GM21390 (cell line): ENCODE data around the gene IL18R1.

Experiments
- ATAC-seq: cut with Tn5 transposase; IDR thresholded peaks from one replicate; pipeline ENCODE4 v1.9.1; 2021; ENCODE audit not compliant: unreplicated experiment

Gene IL18R1

DNA sequence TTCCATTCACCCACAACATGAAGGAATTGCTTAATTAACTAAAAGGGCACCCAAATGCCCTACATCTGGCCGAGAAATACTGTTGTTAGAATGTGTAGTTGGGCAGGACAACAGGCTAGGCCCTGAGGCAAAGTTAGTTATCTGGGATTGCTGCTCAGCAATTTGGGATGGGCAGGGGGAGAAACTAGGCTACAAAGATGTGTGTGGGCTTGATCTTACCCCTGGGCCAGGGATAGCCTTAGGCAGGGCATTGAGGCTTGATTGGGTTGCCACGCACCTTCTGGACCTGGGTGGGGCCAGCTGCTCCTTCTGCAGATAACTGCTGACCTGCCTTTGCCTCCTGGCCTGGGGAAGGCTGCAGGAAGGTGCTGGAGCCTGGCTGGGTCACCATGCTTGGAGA, 76.8 kb downstream of the IL18R1 start:
- no peak for ATAC-seq

DNA sequence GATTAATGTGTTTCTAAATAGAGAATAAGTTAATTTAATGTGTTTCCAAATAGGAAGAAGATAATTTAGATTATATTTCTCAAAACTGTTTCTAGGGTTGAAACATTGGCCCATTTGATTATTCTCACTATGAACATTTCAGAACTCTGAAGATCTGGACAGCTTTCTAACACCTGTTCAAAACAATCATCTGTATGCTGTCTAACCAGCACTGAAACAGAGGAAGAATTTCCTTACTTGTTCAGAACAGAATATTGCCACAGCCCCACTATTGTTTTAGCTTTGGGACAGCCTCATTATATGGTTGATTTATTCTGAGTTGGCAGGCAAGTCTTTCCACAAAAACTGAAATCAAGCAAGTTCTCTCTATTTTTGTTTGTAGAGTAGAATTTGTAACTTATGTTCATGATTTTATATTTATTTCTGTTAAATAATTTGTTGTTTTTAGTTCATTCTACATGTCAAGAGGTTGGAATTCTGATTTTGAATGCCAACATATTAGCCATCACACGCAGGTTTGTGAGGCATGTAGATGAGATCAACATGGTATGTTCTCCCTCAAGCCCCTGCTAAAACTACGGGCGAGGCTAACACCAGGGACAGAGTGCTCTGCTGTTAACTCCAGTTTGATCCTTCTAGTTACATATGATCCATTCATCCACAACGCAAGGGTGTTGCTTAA, 78.5 kb downstream of the IL18R1 start:
- ATAC-seq: no peak

DNA sequence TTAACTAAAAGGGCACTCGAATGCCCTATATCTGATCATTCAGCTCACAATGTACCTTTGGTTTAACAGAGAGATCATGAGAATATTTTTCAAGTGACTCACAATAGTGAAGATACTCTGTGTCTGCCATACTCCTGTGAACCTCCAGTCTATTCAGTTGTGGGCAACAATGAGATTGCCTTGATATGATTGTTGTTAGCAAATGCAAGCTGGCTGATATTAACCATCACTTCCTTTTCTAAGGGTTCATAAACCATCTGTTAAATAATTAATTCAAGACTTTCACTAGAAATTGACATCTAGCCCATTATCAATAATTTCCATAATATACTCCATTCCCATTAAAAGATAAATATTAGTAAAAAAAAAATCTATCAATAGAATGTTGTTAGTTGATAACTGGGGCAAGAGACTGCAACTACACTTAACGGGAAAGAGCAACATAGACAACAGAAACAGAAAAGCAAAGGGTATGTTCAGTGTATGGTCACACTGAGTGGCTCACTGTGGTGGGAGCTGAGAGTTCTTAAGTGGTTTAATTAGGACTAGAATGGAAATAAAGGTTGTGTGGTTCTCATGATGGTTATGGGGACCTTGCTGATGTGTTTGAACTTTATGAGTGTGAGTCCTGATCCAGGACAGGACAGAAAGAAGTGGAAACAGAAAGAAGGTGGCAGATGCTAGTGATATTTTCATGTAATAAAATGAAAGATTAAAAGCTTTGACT, 79.2 kb downstream of the IL18R1 start:
- no peak for ATAC-seq

DNA sequence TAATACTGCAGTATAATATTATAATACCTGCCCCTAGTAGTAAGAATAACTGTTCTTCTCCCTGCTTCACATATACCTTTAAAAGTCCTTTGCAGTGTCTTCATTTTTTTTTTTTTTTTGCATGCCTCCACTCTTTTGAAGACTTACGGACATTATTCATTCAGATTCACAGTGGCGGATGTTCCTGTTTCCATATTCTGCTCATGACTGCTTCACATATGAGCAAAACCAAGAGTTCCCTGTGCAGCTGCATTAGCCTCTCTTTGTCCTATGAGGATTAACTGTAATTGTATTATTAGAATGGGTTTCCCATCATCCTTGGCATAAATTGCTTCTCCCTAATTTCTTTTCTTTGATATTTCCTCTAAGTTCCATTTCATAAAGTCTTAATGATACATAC, 80.1 kb downstream of the IL18R1 start:
- no peak for ATAC-seq

- no peak for ATAC-seq
Measured at GRCh38 chr2:102436323-102436722, 80.7 kb downstream of the IL18R1 start.

GRCh38 chr2:102437122-102437521, 81.5 kb downstream of the IL18R1 start:
- no peak for ATAC-seq

DNA sequence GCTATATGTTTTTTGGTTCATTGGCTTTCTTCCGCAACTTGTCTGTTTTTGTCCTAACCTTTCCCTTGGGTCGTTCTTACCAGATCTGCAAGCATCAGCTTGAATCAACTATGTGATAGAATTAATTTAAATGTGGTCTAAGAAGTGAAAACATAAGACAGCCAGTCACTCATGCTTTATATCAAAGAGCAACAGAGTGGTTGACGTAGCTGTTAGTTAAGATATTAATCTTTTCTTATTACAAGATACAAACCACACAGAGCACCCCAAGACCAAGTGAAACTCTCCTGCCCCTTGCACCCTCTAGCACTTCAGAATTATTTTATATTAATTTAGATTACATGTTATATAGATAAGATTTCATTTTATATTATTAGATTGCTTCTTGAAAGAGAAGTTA, 82.5 kb downstream of the IL18R1 start:
- no peak for ATAC-seq

DNA sequence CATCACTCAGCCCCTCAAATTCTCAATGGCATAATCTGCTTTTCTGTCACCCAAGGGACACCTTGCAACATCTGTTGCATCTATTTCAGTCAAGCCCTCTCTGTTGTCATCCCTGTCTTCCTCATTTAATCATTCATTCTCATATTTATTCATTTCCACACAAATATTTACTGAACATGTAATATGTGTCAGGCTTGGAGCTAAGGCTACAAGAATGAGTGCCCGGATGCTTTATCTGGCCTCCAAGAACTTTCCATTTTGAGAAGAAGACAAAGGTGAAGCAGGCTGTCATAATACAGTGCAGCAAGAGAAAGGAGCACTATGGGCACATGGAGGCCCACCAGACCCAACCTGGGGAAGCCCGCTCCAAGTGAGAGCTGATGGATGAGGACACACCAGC, 83.0 kb downstream of the IL18R1 start:
- ATAC-seq: no peak

- ATAC-seq: no peak
Measured at GRCh38 chr2:102439065-102439695, 83.6 kb downstream of the IL18R1 start.

DNA sequence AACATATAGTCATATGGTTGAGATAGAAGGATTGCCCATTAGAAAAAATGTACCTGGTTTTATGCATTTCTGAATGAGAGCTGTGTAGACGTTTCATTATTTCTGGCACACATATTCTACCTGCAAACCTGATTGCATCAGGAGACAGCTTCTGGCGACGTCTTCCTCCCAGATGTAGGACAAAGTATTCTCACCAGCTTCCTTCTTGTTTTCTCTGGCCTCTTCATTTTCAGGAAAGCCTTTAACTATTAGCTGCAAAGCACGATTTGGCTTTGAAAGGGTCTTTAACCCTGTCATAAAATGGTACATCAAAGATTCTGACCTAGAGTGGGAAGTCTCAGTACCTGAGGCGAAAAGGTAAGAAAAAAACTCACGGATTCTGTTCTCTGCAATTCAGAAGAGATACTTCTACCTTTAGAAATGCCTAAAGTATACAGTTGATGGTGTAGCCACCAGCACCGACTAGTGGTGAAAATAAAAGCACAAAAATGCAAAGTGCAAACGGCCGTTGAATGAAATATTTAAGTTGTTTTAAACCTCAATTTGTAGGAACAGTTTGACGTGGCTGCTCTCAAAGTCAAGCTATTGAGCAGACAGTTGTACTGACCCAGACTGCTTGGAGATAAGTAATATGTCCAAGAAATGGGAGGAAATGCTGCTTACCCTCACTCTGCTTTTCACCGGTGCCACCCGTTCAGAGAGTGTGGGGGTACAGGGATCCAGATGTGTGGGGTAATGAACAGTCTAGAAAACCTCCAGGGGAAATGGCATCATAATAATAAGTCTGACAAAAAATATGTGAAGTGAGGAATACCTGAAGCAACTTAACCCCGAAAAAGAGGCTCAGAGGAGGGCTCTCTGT, 87.6 kb downstream of the IL18R1 start:
- peak; percentile 75 for ATAC-seq

GRCh38 chr2:102444233-102444632, 88.6 kb downstream of the IL18R1 start:
- ATAC-seq: no peak

- no peak for ATAC-seq
Measured at GRCh38 chr2:102446936-102447335, 91.3 kb downstream of the IL18R1 start.
